GM12874 (cell line): Measurements from ENCODE around the gene RASL12.

ENCODE experiments used
- CTCF ChIP-seq: IDR thresholded peaks from 2 replicates; pipeline ENCODE4 v1.5.1; 2011; ENCODE audit warnings: low read depth, mild to moderate bottlenecking, control low read depth, low read length, moderate library complexity; ENCODE audit not compliant: insufficient read depth

The RASL12 gene

GRCh38 chr15:65101891-65102708, 34.3 kb upstream of the RASL12 start:
- TF ChIP-seq CTCF, result no peak

- TF ChIP-seq CTCF, result peak; percentile 74
Observed at GRCh38 chr15:65101411-65101890, 33.7 kb upstream of the RASL12 start.

GRCh38 chr15:65100442-65100841, 32.7 kb upstream of the RASL12 start:
- TF ChIP-seq CTCF, result no peak

GRCh38 chr15:65099336-65099735, 31.5 kb upstream of the RASL12 start:
- no peak for TF ChIP-seq CTCF

- TF ChIP-seq CTCF, result no peak
Observed at GRCh38 chr15:65097651-65098263, 30.0 kb upstream of the RASL12 start.

- no peak for TF ChIP-seq CTCF
Observed at GRCh38 chr15:65096481-65097385, 28.9 kb upstream of the RASL12 start.

GRCh38 chr15:65095747-65096104, 27.9 kb upstream of the RASL12 start:
- no peak for TF ChIP-seq CTCF
